ENCODE measurements around the gene MERTK.
"Not testable (repeated sequence)": the region's sequence is repeated elsewhere in the genome, so short reads cannot be mapped to it uniquely, and the experiment has no call there.

MERTK gene

DNA sequence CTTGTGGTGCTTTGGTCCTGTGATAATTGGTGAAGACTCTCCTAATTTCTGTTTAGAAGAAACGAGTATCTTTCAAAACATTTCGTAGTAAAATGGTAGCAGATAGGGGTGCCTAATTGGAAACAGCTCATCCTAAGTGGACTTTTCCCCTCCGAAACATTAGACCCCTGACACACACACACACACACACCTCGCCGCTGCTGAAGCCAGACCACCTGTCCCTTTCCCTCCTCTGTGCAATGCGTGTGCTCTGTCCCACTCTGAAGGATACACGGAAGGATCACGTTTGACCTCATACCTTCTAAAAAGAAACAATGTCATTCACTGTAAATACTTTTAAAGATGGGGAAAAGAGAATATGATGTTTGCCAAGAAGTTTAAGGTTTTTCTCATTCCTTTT lies 120.4 kb downstream of the MERTK start:
- no peak for DNase-seq

DNA sequence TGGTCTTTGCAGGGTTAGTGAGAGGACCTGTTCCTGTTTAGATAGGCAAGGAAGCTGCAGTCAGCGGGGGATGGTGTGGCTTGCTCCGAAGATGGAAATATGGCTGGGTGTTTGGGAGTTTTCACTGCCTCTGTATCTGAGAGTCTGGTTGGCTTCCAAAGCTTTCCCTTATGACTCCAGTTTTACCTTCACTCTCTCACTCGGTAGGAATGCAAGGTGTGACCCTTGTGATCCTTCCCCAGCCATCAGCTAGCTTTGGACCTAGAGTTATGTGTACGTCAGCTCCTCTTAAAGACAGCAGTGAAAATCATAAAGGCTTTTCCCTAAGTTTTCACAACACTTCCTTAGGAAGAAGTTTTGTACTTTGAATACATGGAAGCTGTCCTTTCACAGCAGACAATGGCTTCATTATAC lies 121.2 kb downstream of the MERTK start:
- DNase-seq, result no peak

DNA sequence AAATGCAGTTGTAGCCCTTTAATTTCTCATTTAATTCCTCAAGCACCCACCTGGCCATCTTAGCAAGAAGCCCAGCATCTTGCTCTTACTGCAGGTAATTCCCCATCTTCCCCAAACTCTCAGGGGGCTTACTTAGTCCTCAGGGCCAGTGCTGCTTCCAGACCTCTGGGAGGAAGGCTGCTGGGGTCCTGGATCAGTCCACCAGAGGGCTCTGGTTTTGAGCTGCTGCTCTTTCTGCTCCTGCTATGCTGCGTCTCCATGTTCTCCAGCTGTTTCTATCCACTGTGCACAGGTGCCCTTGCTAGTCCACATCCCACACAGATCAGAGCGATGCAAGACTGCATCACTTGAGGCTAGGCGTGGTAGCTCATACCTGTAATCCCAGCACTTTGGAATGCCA lies 122.2 kb downstream of the MERTK start:
- no peak for DNase-seq

DNA sequence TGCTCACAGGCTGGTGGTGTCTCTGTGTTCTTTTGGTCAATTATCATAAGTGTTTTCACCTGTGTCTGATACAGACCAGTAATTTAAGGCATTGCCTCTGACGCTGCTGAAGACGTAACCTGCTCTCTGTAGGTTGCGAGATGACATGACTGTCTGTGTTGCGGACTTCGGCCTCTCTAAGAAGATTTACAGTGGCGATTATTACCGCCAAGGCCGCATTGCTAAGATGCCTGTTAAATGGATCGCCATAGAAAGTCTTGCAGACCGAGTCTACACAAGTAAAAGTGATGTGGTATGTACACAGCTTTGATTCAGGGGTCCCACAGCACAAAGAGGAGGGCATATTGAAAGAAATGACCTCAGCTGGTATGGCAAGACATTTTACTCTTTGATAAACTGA lies 122.9 kb downstream of the MERTK start:
- no peak for DNase-seq

DNA sequence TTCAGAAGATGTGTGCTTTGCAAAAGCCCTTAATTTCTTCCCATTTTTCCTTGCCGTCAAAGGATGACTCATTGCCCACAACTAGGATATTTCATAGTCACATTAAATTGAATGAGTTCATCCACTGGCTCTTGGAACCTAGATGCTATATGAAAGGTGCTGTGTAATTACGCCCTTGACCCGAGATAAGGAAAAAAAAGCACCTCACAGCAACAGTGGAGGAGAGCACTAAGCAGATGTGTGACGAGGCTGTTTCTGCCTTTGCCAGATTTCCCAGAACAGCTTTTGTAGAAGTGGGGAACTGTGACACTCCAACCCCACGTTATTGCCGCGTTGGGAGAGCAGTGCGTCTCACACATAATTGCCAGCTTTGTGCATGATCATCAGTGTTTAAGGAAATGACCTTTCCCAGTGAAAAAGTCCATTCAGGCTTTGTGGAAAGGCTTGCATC lies 123.4 kb downstream of the MERTK start:
- DNase-seq, result no peak

DNA sequence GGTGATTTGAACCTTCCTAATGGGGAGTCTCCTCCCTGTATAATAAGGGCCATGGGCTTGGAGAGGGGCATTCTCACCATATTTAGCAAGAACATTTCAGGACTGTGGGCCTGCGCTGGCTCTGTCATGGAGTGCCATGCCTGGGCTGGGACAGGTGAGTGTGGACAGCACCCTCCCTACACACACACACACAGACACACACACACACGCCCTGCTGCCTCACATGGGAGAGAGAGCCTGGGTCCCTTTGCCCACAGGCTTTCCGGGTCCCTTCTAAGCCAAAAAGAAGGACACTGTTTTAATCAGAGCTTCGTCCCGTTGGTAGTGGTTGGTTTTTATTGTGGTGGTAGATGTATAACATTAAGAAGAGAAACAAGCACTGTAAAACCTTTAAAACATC lies 125.3 kb downstream of the MERTK start:
- DNase-seq, result no peak

DNA sequence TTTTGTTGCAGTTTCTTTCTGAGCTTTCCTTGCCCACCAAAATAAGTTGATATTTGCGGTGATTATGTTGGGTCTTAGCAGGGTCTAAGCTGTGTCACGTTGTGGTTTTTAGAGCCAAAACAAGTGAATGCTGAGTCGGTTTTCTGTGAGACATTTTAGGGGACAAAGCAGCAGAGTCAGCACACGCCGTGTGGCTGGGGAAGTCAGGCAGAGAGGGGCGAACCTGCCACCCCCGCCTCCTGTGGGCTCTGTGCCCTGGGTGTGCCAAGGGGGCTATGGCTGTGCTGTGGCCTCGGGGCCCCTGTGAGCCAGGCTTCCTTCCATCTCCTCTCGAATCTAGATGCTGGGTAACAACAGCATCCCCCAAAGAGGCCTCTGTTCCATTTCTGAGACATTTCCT lies 125.8 kb downstream of the MERTK start:
- DNase-seq, result no peak

GRCh38 chr2:112024896-112025491 lies 126.6 kb downstream of the MERTK start:
- DNase-seq, result no peak

DNA sequence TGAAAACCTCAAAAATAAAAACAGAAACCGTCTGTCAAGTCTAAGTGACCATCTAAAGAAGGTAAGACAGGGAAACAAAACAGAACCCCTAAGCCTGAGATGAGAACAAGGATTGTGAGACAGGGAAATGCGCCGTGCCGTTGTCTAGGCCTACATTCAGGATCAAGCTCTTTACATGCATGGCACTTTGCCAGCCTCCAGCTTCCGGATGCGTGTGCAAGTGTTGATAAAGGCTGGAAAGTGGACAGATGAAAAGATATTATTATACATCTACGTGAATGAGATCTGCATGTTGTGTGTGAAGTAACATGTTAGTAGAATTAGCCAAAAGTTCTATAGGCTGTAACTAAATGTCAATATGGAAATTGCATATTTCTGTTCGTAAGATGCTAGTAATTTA lies 128.1 kb downstream of the MERTK start:
- no peak for DNase-seq

DNA sequence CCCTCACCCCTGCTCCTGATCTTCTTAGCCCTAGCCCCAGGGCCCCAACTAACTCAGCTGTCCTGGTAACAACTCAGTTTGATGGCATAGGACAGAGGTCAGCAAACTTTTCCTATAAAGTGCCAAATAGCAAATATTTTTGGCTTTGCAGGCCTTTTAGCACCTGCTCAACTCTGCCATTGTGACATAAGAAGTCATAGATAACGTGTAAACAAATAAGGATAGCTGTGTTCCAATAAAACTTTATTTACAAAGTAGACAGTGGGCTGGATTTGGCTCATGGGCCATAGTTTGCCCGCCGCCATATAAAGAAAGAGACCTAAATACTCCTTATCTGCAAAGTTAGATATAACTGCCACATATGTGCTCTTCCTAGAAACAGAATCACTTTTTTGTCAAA lies 129.4 kb downstream of the MERTK start:
- no peak for DNase-seq

DNA sequence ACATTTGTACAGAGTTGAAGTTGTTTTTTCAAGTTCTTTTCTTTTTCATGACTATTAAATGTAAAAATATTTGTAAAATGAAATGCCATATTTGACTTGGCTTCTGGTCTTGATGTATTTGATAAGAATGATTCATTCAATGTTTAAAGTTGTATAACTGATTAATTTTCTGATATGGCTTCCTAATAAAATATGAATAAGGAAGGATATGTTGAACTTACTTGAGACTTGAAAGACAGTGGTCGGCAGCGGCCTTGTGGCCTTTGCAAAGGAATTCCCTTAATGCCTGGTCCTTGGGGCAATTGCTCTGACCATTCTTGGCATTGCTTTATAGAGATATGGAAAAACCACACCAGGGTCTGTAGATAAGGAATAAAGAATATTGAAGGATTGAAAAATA lies 130.8 kb downstream of the MERTK start:
- DNase-seq, result no peak

DNA sequence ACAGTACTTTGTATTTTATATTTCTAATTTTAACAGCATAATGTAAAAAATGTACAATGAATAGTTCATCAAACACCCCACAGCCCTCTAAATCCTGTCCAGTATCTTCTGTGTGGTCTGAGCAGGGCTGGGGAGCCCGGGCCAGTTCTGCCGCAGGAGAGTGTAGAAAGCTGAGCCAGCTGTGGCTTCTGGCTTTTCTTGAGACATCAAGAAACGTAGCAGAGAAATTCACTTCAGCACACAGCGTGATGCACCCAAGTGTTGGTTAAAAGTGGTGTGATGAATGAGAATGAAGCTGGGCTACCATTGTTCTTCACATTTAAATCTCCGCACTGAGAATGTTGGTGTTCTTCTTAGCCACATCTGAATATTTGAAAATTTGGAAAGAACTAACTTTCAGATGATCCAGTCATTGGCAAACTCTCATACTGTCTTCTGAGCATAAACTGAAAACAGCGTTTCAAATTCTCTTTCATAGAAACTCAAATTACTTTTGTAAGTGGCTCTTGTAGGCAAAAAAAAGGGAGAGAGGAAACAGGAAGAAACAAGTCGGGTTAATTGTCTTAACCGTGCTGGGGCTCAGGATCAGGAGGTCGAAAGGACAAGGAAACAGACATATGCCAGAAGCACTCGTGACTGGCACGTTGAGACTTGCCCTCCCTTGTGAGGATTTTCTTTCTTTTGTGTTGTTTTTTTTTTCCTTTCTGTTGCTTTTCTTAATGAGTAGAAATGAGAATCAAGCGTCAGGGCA lies 133.2 kb downstream of the MERTK start:
- DNase-seq, result no peak

- DNase-seq, result no peak
These were observed 133.8 kb downstream of the MERTK start for GRCh38 chr2:112032224-112032586.

DNA sequence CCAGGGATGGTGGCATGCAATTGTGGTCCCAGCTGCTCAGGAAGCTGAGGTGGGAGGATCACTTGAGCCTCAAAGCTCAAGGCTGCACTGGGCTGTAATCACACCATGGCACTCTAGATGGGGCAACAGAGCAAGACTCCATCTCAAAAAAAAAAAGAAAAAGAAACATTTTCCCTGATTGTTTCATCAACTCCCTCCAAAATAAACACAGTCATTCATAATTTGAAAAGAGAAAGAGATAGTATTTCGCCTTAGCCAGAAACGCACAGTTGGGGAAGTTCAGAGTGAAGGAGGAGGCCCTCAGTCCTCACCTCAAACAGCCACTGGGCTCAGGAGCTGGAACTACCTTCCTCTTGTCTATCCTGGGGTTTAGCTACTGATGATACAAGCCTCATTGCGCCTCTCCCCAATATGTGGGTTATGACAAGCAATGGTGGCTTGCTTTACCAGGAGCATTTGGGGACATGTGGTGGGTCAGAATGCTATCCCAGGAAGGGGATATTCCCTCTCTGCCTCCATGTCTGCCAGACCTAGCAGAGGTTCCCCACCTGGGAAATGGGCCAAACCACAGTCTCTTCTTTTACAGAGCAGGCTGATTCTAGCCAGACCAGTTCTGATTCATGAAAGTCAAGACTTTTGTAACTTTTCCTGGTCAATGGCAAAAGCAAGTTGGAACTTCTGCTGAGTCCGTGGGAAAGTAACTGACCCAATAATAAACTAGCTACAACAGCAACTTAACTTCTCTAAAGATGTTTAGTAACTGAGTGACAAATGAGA lies 134.5 kb downstream of the MERTK start:
- no peak for DNase-seq

DNA sequence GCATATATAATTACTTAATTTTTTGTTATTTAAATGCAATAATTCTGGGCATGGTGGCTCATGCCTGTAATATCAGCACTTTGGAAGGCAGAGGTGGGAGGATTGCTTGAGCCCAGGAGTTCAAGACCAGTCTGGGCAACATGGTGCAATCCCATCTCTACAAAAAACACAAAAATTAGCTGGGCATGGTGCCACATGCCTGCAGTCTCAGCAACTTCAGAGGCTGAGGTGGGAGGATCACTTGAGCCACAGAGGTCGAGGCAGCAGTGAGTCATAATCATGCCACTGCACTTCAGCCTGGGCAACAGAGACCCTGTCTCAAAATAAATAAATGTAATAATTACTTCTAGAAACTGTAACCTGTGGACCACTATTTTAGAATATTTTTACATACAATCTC lies 135.2 kb downstream of the MERTK start:
- no peak for DNase-seq

DNA sequence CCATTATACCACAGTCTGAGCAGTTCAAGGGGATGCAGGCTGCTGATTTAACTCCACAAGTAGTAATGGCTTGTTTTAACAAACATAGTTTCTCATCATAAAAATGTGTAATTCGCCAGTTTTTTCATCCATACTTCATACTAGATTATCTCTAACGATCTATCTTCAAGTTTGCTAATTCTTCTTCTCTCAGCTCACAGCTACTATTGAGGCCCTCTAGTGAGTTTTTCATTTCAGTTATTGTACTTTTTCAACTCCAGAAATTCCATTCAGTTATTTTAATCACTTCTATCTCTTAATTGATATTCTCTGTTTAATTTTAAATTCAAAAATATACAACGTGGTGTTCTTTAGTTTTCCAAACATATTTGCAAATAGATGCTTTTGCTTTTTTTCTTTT lies 136.5 kb downstream of the MERTK start:
- DNase-seq, result no peak

DNA sequence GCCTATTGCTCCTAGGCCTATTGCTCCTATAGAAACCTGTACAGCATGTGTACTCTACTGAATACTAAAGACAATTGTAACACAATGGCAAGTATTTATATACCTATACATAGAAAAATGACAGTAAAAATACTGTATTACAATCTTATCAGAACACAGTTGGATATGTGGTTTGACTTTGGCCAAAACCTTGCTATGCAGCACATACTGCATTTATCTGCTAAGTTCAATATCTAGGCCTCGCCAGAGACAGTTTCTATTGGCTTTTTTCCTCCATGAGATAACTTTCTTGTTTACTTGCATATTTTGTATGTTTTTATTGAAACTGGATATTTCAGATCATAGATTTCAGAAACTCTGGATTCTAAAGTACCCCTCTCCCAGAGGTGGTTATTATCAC lies 137.4 kb downstream of the MERTK start:
- DNase-seq, result no peak

DNA sequence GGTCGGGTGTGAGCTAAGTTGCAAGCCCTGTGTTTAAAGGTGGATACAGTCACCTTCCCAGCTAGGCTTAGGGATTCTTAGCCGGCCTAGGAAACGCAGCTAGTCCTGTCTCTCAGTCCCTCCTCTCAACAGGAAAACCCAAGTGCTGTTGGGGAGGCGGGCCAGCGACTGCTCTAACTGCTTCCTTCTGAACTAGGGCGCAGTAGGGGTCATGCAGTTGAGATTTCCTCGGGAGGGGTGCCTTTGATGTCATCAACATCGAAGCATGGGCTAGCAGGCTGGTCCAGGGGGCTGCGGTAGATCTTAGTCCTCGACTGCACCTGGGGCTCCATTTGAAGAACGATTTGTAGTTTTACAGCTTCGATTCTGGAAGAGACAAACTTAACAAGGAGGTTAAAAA lies 141.1 kb downstream of the MERTK start:
- not testable (repeated sequence) for DNase-seq

DNA sequence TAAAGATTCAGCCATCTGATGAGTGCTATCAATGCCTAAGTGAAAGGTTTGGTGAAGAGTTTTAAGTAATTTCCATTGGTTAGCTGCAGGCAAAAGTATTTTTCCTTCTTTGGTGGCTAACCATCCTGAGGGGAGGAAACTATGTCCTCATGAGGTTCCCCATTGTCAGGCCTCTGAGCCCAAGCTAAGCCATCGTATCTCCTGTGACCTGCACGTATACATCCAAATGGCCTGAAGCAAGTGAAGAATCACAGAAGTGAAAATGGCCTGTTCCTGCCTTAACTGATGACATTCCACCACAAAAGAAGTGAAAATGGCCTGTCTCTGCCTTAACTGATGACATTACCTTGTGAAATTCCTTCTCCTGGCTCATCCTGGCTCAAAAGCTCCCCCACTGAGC lies 141.7 kb downstream of the MERTK start:
- not testable (repeated sequence) for DNase-seq

DNA sequence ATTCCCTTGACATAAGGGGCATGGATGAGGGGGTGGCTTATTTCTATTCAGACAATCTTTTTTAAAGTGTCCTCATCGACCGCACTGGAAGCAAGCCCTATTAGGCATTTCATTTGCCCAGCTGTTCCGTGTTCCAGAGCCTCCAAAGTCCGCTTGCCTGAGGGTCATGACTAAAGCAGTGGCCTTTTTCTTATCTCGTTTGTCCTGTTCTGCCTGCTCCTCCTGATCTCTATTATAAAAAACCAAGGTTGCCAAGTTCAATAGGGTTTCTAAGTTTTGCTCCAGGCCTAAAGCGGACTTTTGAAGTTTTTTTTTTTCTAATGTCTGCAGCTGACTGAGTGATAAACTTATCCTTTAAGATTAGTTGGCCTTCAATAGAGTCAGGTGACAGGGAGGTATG lies 143.1 kb downstream of the MERTK start:
- DNase-seq, result not testable (repeated sequence)

GRCh38 chr2:112045446-112046014 lies 147.1 kb downstream of the MERTK start:
- DNase-seq, result no peak

DNA sequence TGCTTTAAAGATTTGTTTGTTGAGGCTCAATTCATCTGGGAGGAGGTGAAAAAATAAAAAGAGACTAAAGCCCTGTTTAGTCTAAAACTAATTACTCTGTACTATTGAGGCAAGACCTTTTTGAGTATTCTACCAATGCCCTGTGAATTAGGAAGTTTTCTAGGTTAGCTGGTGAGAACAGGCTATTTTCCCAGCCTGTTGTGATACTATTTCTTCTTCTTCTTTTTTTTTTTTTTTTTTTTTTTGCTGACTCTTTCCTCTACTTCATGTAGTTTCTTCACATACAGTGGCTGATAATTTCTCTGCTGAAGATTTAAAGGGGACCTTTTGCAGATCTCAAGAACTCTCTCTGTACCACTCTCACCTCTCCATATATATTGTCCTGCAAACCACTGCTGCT lies 147.8 kb downstream of the MERTK start:
- DNase-seq, result no peak

DNA sequence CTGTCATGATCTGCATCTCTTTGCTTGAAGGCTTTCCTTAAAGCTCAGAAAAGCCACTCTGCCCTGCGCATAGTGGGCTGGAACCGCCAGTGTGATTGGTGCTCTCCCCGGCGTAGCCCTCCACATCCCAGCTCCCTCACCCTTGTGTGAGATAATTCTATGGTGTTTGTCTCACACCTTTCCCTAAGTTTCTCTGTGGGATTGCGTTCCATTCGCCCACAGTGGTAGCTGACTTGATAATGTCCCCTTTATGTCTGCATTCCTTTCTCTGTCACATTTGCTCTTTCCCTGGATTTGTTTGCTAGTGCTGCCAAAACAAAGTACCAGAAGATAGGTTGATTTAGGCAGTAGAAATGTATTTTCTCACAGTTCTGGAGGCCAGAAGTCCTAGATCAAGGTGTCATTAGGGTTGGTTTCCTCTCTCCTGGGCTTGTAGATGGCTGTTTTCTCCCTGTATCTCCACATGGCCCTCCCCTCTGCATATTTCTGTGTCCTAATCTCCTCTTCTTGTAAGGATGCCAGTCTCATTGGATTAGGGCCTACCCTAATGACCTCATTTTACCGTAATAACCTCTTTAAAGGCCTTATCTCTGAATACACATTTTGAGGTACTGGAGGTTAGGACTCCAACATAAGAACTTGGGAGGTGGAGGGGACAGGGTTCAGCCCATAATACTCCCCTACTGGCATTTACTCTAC lies 149.3 kb downstream of the MERTK start:
- no peak for DNase-seq

Data from stimulated activated CD4-positive, alpha-beta T cell treated with anti-CD3 and anti-CD28 coated beads, Interleukin-2, amount 100 ng/mL, for 24 hours (primary cell).